DMS79 (cell line): ENCODE measurements around the gene NR3C2.

ENCODE experiments used
- DNase-seq: peaks from one replicate; lab custom pipeline; 2025; lab: John Stamatoyannopoulos, UW

Gene NR3C2

GRCh38 chr4:148259841-148260240 is 182.4 kb downstream of the NR3C2 start:
- no peak for DNase-seq

GRCh38 chr4:148258535-148258934 is 183.7 kb downstream of the NR3C2 start:
- no peak for DNase-seq

- no peak for DNase-seq
These were observed 186.9 kb downstream of the NR3C2 start for GRCh38 chr4:148255344-148255720.

GRCh38 chr4:148254621-148255343 is 187.4 kb downstream of the NR3C2 start:
- DNase-seq, result no peak

- DNase-seq, result no peak
These were observed 188.4 kb downstream of the NR3C2 start for GRCh38 chr4:148253768-148254167.

- no peak for DNase-seq
These were observed 193.4 kb downstream of the NR3C2 start for GRCh38 chr4:148248824-148249223.

- DNase-seq, result no peak
These were observed 197.2 kb downstream of the NR3C2 start for GRCh38 chr4:148245015-148245414.

- no peak for DNase-seq
These were observed 198.4 kb downstream of the NR3C2 start for GRCh38 chr4:148243837-148244236.

GRCh38 chr4:148240241-148240640 is 202.0 kb downstream of the NR3C2 start:
- DNase-seq, result no peak

GRCh38 chr4:148239494-148239985 is 202.7 kb downstream of the NR3C2 start:
- DNase-seq, result no peak

GRCh38 chr4:148238811-148239493 is 203.3 kb downstream of the NR3C2 start:
- DNase-seq, result no peak

- DNase-seq, result no peak
These were observed 204.1 kb downstream of the NR3C2 start for GRCh38 chr4:148238086-148238485.

- DNase-seq, result no peak
These were observed 206.4 kb downstream of the NR3C2 start for GRCh38 chr4:148235809-148236208.

GRCh38 chr4:148229798-148230197 is 212.4 kb downstream of the NR3C2 start:
- no peak for DNase-seq

GRCh38 chr4:148229028-148229427 is 213.2 kb downstream of the NR3C2 start:
- no peak for DNase-seq

- DNase-seq, result no peak
These were observed 215.1 kb downstream of the NR3C2 start for GRCh38 chr4:148227147-148227546.

- DNase-seq, result no peak
These were observed 215.9 kb downstream of the NR3C2 start for GRCh38 chr4:148226341-148226740.

GRCh38 chr4:148225639-148226038 is 216.6 kb downstream of the NR3C2 start:
- no peak for DNase-seq

- no peak for DNase-seq
These were observed 217.7 kb downstream of the NR3C2 start for GRCh38 chr4:148224476-148224875.

GRCh38 chr4:148222991-148223660 is 219.1 kb downstream of the NR3C2 start:
- DNase-seq, result no peak

GRCh38 chr4:148216866-148217814 is 225.1 kb downstream of the NR3C2 start:
- DNase-seq, result no peak

GRCh38 chr4:148216321-148216720 is 225.9 kb downstream of the NR3C2 start:
- DNase-seq, result no peak
